NB4 (cell line): ENCODE measurements around the gene ITLN1.

ENCODE experiments used
- DNase-seq: peaks from one replicate; pipeline ENCODE4 v3.0.0; 2010; ENCODE audit warnings: low read depth
- H3K4me3 ChIP-seq: one replicate; pipeline ENCODE4 v1.5.1; 2011; ENCODE audit warnings: mild to moderate bottlenecking, low read depth, low read length, moderate library complexity
- CTCF ChIP-seq: IDR thresholded peaks from one replicate; pipeline ENCODE4 v1.5.1; 2012; ENCODE audit warnings: low read depth, low read length
- MAX ChIP-seq: IDR thresholded peaks from 2 replicates; pipeline ENCODE4 v1.6.1; 2011; ENCODE audit warnings: low read depth, low read length
- MYC ChIP-seq: IDR thresholded peaks from 2 replicates; pipeline ENCODE4 v1.6.1; 2011; ENCODE audit warnings: low read depth, low read length
- POLR2A ChIP-seq: IDR thresholded peaks from 2 replicates; pipeline ENCODE4 v1.6.1; 2011; ENCODE audit warnings: mild to moderate bottlenecking; ENCODE audit not compliant: insufficient read length; ENCODE audit errors: extremely low read depth

The ITLN1 gene

GRCh38 chr1:160855181-160855981 lies 29.6 kb downstream of the ITLN1 start:
- peak; percentile 64 for DNase-seq
- no peak overlapping the region for H3K4me3 ChIP-seq
- TF ChIP-seq POLR2A (no peak), MAX (no peak), CTCF (no peak)

GRCh38 chr1:160853754-160854153 lies 31.2 kb downstream of the ITLN1 start:
- DNase-seq: no peak
- no peak for TF ChIP-seq MYC

GRCh38 chr1:160853014-160853413 lies 32.0 kb downstream of the ITLN1 start:
- no peak for TF ChIP-seq MYC
- no peak for TF ChIP-seq MAX
- DNase-seq: no peak
- H3K4me3 ChIP-seq: no peak overlapping the region

More at GRCh38 chr1:160853754-160854153, 31.2 kb downstream of the ITLN1 start:
- H3K4me3 ChIP-seq: no peak overlapping the region

- DNase-seq: no peak
- no peak for TF ChIP-seq MAX
- TF ChIP-seq CTCF: no peak
- no peak for TF ChIP-seq POLR2A
- no peak for TF ChIP-seq MYC
- no peak overlapping the region for H3K4me3 ChIP-seq
Measured at GRCh38 chr1:160850993-160851392, 34.0 kb downstream of the ITLN1 start.

GRCh38 chr1:160850541-160850940 lies 34.4 kb downstream of the ITLN1 start:
- TF ChIP-seq POLR2A (no peak), MAX (no peak), CTCF (no peak), MYC (no peak)
- no peak overlapping the region for H3K4me3 ChIP-seq
- no peak for DNase-seq

GRCh38 chr1:160846281-160846680 lies 38.7 kb downstream of the ITLN1 start:
- H3K4me3 ChIP-seq: no peak overlapping the region
- TF ChIP-seq MAX (no peak), CTCF (no peak), MYC (no peak), POLR2A (no peak)
- no peak for DNase-seq
